Measurements from ENCODE around the gene SOWAHD. TPM values are rescaled to one million over a fixed set of nuclear protein-coding genes. Genes with fewer than 3 reads are reported as not detected.

Gene SOWAHD
- total RNA-seq, 1 experiment from 2014 or later: 1.1 TPM

DNA sequence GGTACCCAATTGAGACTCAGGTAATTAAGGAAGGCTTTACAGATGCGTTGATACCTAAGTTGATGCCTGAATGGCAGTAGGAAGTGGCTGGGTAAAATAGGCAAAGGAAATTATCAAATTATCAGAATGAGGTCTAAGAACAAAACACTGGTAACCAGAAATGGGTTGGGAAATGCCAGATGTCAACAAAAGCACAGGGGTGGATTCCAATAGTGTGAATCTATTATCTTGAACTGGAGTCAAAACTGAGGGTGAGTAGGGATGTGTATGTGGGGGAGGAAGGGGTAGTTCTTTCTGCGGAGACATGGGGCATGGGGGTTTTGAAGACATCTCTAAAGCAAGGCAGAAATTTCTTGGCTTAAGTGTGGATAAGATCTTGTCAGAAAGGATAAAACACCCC lies 49.5 kb upstream of the SOWAHD start (continued):
- TF ChIP-seq POLR2AphosphoS5 (IDR thresholded peaks at IDR 0.05; ENCODE audit: low read depth, low read length) (no peak), EZH2phosphoT487 (IDR thresholded peaks at IDR 0.05; ENCODE audit: borderline replicate concordance) (no peak), TCF7L2 (IDR thresholded peaks at IDR 0.05; ENCODE audit: borderline replicate concordance, extremely low read depth, insufficient read depth, insufficient read length) (no peak), EGR1 (IDR thresholded peaks at IDR 0.05; ENCODE audit: low read depth) (no peak)
- TF ChIP-seq, protein P1, sequence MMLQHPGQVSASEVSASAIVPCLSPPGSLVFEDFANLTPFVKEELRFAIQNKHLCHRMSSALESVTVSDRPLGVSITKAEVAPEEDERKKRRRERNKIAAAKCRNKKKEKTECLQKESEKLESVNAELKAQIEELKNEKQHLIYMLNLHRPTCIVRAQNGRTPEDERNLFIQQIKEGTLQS (IDR thresholded peaks at IDR 0.05): no peak

DNA sequence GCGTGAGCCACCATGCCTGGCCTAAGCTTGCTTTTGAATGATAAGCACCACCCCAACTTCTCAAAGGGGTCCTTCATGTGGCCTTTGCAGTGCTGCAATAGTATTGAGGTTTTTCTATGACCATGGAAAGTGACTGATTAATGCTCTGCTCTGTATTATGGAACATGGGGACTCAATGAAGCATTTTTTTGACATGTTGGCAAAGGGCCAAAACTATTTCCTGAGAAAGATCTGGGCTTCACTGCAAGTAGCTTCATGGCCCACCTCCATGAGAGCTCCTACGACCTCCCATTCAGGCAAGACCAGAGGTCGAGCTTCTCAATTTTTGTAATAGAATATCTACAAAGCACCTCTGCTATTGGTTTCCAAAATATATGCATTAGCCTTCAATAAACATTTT lies 48.8 kb upstream of the SOWAHD start:
- POLR2A ChIA-PET: no interaction called here
- Histone ChIP-seq H3K79me2 (ENCODE audit: insufficient read depth, low read length) (no peaks in the 10 kb centered on the region), H3K4me3 (replicated peaks in 1 of 2; ENCODE audit: low read depth in 1 of 2, low read length in 2 of 2) (no peak overlapping the region), H2AFZ (ENCODE audit: low read depth, low read length, poor library complexity, severe bottlenecking) (no peak overlapping the region), H4K20me1 (ENCODE audit: insufficient read depth) (no peaks in the 10 kb centered on the region), H3K9ac (ENCODE audit: low read length) (no peak overlapping the region), H3K9me3 (ENCODE audit: control insufficient read depth in 1 of 2, insufficient read depth in 1 of 2, low read depth in 1 of 2, low read length in 2 of 2) (no peaks in the 10 kb centered on the region), H3K27ac (ENCODE audit: low read depth, low read length) (no peak overlapping the region), H3K4me1 (ENCODE audit: control insufficient read depth in 1 of 2, insufficient read depth in 2 of 2, low read length in 2 of 2) (no peaks in the 10 kb centered on the region), H3K27me3 (ENCODE audit: insufficient read depth, low read length) (no peaks in the 10 kb centered on the region), H3K9me2 (ENCODE audit: insufficient read depth) (no peaks in the 10 kb centered on the region), H3K4me2 (ENCODE audit: low read length) (no peak overlapping the region), H3K36me3 (ENCODE audit: control insufficient read depth in 1 of 2, insufficient read depth in 2 of 2, low read length in 2 of 2) (no peaks in the 10 kb centered on the region)
- DNase-seq (ENCODE audit: low read depth, low spot score) (no peak), ATAC-seq (no peak)
- intact Hi-C loops (cut with micrococcal nuclease): no loop called here
- RAD21 ChIA-PET (ENCODE audit: low non-redundant PET in 1 of 2, low total read pairs in 2 of 2, uncharacterized antibody in 2 of 2, unreplicated experiment in 2 of 2): no interaction called here
- CTCF ChIA-PET: interaction anchor here (1.5 kb wide), 1 partner anchor 19 kb away, joined by 4 read pairs; no protein-coding TSS in a partner anchor
- TF ChIP-seq POLR2A (IDR thresholded peaks at IDR 0.05; ENCODE audit: borderline replicate concordance, extremely low read depth, insufficient read depth, insufficient read length) (no peak), CBX3 (IDR thresholded peaks at IDR 0.05; ENCODE audit: low read depth) (no peak), JUND (IDR thresholded peaks at IDR 0.05) (no peak), ZFX (IDR thresholded peaks at IDR 0.05) (no peak), SRF (IDR thresholded peaks at IDR 0.05; ENCODE audit: low read depth) (no peak)
- TF ChIP-seq, protein P2, sequence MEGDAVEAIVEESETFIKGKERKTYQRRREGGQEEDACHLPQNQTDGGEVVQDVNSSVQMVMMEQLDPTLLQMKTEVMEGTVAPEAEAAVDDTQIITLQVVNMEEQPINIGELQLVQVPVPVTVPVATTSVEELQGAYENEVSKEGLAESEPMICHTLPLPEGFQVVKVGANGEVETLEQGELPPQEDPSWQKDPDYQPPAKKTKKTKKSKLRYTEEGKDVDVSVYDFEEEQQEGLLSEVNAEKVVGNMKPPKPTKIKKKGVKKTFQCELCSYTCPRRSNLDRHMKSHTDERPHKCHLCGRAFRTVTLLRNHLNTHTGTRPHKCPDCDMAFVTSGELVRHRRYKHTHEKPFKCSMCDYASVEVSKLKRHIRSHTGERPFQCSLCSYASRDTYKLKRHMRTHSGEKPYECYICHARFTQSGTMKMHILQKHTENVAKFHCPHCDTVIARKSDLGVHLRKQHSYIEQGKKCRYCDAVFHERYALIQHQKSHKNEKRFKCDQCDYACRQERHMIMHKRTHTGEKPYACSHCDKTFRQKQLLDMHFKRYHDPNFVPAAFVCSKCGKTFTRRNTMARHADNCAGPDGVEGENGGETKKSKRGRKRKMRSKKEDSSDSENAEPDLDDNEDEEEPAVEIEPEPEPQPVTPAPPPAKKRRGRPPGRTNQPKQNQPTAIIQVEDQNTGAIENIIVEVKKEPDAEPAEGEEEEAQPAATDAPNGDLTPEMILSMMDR (IDR thresholded peaks at IDR 0.05 in 2 of 3, conservative IDR thresholded peaks at IDR 0.05 in 1 of 3; ENCODE audit: borderline replicate concordance in 1 of 3, insufficient read depth in 1 of 3, low read depth in 2 of 3, low read length in 2 of 3): no peak
- BruUV-seq (replicated peaks): no TSS peak
